ENCODE results near the gene RAD1. TPM values are rescaled to one million over a fixed set of nuclear protein-coding genes. Genes with fewer than 3 reads are reported as not detected.

Gene RAD1
- total RNA-seq, 1 experiment from 2014 or later = 47.8 TPM

- H3K36me3 ChIP-seq (replicated peaks; ENCODE audit: control insufficient read depth, insufficient read depth, low read length) = no peaks in the 10 kb centered on the region
- no peak overlapping the region for H3K4me3 ChIP-seq (ENCODE audit: insufficient read depth, low read depth, low read length)
- peak; percentile 15 for DNase-seq
- H3K27me3 ChIP-seq (ENCODE audit: control insufficient read depth, insufficient read depth, low read length) = no peaks in the 10 kb centered on the region
Observed at GRCh38 chr5:34863946-34864345, 51.4 kb downstream of the RAD1 start.

- no peak overlapping the region for H3K4me3 ChIP-seq (ENCODE audit: insufficient read depth, low read depth, low read length)
- H3K36me3 ChIP-seq (replicated peaks; ENCODE audit: control insufficient read depth, insufficient read depth, low read length) = no peaks in the 10 kb centered on the region
- no peaks in the 10 kb centered on the region for H3K27me3 ChIP-seq (ENCODE audit: control insufficient read depth, insufficient read depth, low read length)
- DNase-seq = no peak
Observed at GRCh38 chr5:34859253-34859652, 56.1 kb downstream of the RAD1 start.

- no peaks in the 10 kb centered on the region for H3K27me3 ChIP-seq (ENCODE audit: control insufficient read depth, insufficient read depth, low read length)
- H3K36me3 ChIP-seq (replicated peaks; ENCODE audit: control insufficient read depth, insufficient read depth, low read length) = no peaks in the 10 kb centered on the region
- DNase-seq = no peak
- H3K4me3 ChIP-seq (ENCODE audit: insufficient read depth, low read depth, low read length) = no peak overlapping the region
Observed at GRCh38 chr5:34858790-34859189, 56.5 kb downstream of the RAD1 start.

- Histone ChIP-seq H3K4me3 (ENCODE audit: insufficient read depth, low read depth, low read length) (no peak overlapping the region), H3K36me3 (replicated peaks; ENCODE audit: control insufficient read depth, insufficient read depth, low read length) (no peaks in the 10 kb centered on the region), H3K27me3 (ENCODE audit: control insufficient read depth, insufficient read depth, low read length) (no peaks in the 10 kb centered on the region)
- no peak for DNase-seq
Observed at GRCh38 chr5:34857894-34858293, 57.4 kb downstream of the RAD1 start.

GRCh38 chr5:34857161-34857560 is 58.1 kb downstream of the RAD1 start:
- Histone ChIP-seq H3K4me3 (ENCODE audit: insufficient read depth, low read depth, low read length) (no peak overlapping the region), H3K36me3 (replicated peaks; ENCODE audit: control insufficient read depth, insufficient read depth, low read length) (no peaks in the 10 kb centered on the region), H3K27me3 (ENCODE audit: control insufficient read depth, insufficient read depth, low read length) (no peaks in the 10 kb centered on the region)
- no peak for DNase-seq

Other genes starting within 250 kb of the RAD1 start
- 0.55 and 1.4 TPM in 2 replicates for gene TTC23L, start 76.3 kb downstream of the RAD1 start, total RNA-seq (2014; rRNA removed; shearing (Covaris generic))
- gene BRIX1, start 207 bp upstream of the RAD1 start, total RNA-seq (2014; rRNA removed; shearing (Covaris generic)) = 73.4 and 73.9 TPM in 2 replicates
- gene DNAJC21, start 14.1 kb upstream of the RAD1 start, total RNA-seq (2014; rRNA removed; shearing (Covaris generic)) = 15.9 and 33.8 TPM in 2 replicates
- not detected in 2 replicates for gene AGXT2, start 132.4 kb upstream of the RAD1 start, total RNA-seq (2014; rRNA removed; shearing (Covaris generic))

Data from H7 (cell line).